H54 (cell line): ENCODE results near the gene BCAS4.

Experiments used
- DNase-seq: peaks from one replicate; pipeline ENCODE4 v3.0.0; 2011; ENCODE audit warnings: low spot score, mixed read lengths; ENCODE audit not compliant: insufficient read length
- FAIRE-seq: peaks from 3 replicates; lab custom pipeline; 2011; peaks lifted over from hg19 to GRCh38; lab: Jason Lieb, UNC
- POLR2A ChIP-seq: IDR thresholded peaks from 2 replicates; pipeline ENCODE4 v1.6.1; 2011; ENCODE audit warnings: low read depth, mild to moderate bottlenecking, low read length

Gene BCAS4

DNA sequence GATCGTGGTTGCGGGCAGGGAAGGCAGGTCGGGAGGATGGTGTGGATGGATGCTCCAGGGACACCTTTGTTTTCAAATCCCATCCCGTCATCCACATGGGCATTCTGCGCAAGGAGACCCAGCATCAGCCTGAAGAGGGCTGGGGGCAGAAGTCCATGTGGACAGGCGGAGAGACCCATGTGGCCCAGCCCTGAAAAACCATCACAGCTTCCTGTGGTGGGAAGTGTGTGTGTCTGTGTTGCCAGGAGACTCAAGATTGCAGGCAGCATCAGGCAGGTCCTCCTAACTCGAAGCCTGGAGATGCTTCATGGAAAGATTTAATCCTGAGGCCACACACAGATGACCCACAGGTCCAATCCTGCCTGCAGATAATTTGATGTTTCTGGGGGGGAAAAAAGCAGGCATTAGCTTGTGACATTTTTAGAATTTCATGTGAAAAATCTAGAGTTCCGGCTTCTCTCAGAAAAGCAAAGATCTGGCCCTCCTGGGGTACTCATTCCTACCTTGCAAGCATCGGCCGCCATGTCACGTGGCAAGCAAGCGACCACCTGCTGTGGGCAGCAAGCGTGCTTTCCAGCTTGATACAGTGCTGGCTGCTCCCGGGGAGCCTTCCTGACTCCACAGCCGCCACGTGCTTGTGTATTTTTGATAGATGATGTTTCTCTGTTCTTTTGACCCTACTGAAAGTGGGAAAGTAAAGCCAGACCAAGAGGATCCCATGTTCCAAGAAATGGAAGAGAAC, 25.8 kb downstream of the BCAS4 start:
- no peak for DNase-seq
- FAIRE-seq: no peak
- TF ChIP-seq POLR2A: no peak

DNA sequence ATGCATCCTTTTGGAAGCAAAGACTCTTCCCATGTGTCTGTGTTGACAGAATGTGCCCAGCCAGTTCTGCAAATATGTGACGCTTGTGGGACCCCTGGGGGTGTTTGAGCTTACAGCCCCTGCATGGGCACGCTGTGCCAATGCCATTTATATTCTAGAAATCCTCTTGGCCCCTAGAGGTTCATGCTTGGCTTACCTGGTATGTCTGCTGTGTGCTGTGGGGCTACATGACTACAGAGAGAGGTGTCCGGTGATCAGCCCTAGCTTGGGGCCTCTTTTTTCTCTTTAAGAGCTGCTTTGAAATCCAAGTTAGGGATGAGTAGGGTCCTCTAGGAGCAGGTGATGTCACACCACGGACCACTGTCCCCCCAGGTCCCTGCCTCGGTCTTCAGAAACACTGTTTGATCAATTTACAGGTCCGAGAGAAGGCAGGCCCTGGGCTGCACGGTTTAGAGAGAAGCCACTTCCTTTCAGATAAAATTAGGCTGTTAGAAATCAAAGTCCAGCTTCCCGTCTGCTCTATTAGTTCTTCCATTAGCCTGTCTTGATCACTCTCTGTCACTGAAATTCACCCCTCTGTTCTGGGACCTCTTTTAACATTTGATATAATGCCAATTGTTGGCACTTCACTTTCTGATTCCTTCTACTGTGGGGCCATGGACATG, 26.5 kb downstream of the BCAS4 start:
- no peak for TF ChIP-seq POLR2A
- no peak for FAIRE-seq
- DNase-seq: no peak

DNA sequence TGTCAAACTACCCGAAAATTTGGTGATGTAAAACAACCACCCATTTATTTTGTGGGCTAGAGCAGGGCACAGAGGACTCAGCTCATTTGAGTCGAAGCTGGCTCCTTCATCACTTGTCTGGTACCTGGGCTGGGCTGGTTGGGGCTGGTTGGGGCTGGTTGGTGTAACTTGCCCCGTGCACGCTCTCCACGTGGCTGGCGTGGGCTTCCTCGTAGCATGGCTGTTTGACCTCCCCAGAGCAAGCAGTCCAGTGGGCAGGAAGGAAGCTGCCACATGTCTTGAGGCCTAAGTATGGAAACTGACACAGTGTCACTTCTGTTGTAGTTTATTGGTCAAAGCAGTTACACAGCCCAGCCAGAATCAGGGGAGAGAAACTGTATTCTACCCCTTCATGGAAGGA, 27.1 kb downstream of the BCAS4 start:
- DNase-seq (no peak), FAIRE-seq (no peak)
- no peak for TF ChIP-seq POLR2A

DNA sequence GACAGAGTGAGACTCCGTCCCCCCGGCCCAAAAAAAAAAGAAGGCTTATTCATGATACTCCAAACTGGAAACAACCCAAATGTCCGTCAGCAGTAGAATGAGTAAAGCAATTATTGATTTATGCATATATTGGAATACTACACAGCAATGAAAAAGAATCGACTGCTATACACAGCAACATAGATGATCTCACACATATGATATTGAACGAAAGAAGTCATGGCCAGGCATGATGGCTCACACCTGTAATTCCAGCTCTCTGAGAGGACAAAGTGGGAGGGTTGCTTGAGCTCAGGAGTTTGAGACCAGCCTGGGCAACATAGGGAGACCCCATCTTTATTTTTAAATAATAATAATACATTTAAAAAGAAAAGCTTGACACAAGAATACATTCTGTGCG, 28.5 kb downstream of the BCAS4 start:
- FAIRE-seq: no peak
- TF ChIP-seq POLR2A: no peak
- no peak for DNase-seq

DNA sequence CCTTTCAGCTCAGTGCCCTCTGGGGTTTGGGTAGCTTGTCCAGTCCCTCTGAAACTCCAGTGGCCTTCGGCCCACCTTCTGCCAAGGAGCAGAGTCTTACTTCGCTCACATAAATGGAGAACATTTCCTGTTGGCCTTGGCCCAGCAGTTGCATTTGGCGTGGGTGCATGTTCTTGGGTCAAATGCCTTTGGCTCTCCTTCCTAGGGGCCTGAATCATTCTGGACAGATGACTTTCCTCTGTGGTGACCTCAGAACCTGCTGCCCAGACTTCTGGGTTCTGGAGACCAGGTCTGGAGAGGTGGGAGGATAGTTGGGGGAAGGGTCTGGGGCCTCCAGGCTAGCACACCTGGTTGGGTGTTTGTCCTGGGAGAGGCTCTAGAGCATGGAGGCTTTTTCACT, 29.3 kb downstream of the BCAS4 start:
- no peak for DNase-seq
- TF ChIP-seq POLR2A: no peak
- FAIRE-seq: no peak

DNA sequence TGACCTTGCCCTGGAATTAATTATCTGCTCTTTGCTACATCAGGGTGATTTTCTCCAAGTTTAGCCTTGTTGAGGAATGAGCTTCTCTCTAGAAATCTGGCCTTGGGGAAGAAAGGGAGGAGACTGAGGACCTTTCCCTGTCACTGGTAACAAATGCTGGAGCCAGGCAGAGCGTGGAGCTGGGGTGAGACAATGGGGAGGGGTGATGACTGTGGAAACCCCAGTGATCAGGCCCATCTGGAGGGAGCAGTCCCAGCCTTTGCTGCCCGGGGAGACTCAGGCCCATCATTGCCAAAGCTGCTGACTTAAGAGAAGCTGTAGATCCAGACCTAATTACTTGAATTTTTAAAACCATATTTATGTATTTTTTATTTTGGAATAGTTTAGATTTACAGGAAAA, 31.3 kb downstream of the BCAS4 start:
- no peak for DNase-seq
- no peak for FAIRE-seq

DNA sequence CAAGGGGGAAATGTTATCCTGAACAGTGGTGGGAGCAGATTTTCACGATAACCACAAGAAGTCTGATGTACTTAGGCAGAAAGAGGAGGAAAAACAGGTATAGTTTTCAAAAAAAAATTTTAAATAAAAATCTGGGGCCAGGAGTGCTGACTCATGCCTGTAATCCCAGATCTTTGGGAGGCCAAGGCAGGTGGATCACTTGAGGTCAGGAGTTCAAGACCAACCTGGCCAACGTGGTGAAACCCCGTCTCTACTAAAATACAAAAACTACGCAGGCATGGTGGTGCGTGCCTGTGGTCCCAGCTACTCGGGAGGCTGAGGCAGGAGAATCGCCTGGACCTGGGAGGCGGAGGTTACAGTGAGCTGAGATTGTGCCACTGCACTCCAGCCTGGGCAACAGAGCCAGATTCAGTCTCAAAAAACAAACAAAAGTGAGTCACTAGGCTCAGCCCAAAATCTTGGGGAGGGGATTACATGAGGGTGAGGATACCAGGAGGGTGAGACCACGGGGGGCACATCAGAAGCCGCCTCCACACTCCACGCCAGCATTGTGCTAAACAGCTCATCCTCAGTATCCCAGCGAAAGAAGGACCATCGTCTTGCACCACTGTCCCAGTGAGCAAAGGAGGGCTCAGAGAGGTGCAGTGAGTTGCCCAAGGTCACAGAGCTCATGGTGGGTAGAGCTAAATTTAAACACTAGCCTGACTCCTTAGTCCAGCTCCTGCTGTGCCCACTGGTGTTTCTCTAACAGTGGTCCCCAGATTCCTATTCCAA, 33.7 kb downstream of the BCAS4 start:
- no peak for FAIRE-seq
- DNase-seq: no peak
- TF ChIP-seq POLR2A: no peak

More for the DNA sequence above, 31.3 kb downstream of the BCAS4 start:
- TF ChIP-seq POLR2A: no peak

DNA sequence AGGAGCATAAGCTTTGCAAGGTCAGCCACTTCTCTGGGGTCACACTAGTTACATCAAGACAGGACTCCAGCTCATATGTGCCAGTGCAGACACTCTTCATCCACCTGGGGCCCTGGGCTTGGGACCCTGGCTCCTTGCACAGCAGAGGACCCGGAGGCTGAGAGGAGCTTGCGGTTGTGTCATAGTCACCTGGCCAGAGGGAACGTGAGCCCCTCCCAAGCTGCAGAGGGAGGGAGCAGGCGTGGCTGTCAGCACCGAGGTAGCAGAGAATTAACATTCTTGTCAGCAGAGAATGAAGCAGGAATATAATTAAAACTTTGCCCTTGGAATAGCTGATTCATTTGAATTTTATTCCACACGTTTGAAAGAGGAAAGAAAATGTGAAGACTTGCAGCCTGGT, 36.8 kb downstream of the BCAS4 start:
- no peak for FAIRE-seq
- no peak for TF ChIP-seq POLR2A
- DNase-seq: no peak

DNA sequence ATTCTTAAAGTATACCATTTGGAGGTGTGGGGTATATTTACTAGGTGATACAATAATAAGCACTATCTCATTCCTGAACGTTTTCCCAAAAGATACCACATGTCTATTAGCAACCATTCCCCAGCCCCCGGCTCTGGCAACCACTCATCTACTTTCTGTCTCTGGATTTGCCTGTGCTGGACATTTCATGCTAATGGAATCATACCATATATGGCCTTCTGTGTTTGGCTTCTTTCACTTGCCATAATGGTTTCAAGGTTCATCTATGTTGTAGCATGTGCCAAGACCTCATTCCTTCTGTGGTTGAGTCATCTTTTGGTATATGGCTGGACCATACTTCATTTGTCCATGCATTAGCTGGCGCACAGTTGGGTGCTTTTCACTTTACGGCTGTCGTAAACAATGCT, 39.7 kb downstream of the BCAS4 start:
- TF ChIP-seq POLR2A: no peak
- no peak for DNase-seq
- no peak for FAIRE-seq

DNA sequence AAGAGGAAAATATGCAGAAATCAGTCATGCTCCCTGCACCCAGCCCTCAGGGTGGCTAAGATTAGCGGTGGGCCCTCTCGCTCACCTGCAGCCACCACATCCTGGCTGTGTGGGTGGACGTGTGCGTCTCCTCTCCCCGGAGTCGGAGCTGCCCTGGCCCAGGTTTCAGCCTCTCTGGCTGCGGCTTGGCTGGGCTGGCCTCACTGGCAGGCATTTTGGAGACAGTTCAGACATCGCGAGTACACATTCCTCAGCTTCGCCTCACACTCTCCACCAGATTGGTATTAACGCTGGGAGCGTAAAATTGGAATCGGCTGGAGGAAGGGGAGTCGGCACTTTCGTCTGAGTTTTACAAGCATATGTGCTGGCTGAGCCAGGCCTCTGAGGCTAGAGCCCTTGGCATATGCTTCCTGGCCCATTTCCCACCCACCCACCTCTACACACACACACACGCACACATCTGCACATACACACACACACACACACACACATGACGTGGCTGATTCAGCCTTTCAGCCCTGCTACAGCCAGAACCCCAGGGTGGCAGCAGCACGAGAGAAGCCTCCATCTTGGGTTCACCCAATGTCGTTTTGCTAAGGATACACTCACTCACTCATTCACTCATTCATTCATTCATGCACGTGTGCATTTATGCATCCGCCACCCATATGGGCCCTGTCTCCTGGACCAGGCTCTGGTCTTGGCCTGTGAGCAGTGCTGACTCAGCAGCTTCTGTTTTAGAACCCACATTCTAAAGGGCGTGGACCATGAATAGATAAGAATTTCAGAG, 42.9 kb downstream of the BCAS4 start:
- FAIRE-seq: no peak
- no peak for TF ChIP-seq POLR2A

DNA sequence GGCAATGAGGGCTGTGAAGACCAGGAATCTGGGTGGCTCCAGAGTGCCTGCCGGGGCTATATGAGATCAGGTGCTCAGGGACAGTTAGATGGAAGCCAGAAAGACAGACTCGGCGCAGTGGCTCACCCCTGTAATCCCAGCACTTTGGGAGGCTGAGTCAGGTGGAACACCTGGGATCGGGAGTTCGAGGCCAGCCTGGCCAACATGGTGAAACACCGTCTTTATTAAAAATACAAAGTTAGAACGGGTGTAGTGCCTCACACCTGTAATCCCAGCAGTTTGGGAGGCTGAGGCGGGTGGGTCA, 43.4 kb downstream of the BCAS4 start:
- no peak for TF ChIP-seq POLR2A
- DNase-seq (no peak), FAIRE-seq (no peak)

More for the DNA sequence above, 42.9 kb downstream of the BCAS4 start:
- no peak for DNase-seq

DNA sequence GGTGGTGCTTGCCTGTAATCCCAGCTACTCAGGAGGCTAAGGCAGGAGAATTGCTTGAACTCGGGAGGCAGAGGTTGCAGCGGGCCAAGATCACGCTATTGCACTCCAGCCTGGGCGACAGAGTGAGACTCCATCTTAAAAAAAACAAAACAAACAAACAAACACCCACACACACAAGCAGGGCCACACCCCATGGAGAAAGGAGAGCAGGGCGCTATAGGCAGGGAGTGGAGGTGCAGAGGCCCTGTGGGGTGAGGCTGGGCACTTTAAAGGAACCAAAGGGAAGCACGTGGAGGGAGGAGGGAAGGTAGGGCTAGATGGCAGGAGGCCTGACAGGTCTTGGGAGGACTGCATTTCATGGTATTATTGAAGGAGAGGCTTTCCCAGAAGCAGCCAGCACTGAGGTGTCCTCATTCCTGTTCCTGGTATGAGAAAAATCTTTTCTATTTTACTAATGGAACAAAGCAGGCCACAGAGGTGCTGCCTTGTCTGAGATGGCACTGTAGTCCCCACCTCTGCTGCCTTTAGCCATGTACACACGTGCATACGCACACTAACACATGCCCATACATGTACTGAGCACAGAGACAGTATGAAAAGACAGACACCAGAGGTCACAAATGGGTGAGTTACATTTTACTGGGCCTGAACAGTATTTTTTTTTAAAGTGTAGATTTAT, 44.0 kb downstream of the BCAS4 start:
- no peak for DNase-seq
- no peak for FAIRE-seq

DNA sequence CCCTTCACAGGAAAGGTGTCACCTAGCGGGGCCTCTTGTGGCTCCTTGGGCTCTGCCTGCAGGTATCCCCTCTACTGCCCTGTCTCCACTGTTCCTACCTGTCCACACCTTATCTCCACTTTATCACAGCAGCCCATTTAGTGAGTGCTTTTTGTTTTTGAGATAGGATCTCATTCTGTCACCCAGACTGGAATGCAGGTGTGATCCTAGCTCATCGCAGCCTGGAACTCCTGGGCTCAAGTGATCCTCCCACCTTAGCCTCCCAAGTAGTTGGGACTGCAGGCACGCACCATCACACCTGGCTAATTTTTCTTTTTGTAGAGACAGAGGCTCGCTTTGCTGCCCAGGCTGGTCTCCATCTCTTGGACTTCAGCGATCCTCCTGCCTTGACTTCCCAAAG, 48.0 kb downstream of the BCAS4 start:
- FAIRE-seq (no peak), DNase-seq (no peak)
- no peak for TF ChIP-seq POLR2A

More for the DNA sequence above, 44.0 kb downstream of the BCAS4 start:
- TF ChIP-seq POLR2A: no peak
